CD4-positive, alpha-beta memory T cell (primary cell): Measurements from ENCODE around the gene MYCN. TPM values are rescaled to one million over a fixed set of nuclear protein-coding genes. Genes with fewer than 3 reads are reported as not detected.
"Not testable (repeated sequence)": the region's sequence is repeated elsewhere in the genome, so short reads cannot be mapped to it uniquely, and the experiment has no call there.

ENCODE experiments used
- CTCF ChIA-PET: fragments of 350-600 bp; sonication (Branson Sonifier 250); formaldehyde crosslinking; loops from one replicate; lab custom pipeline; 2021; ENCODE audit warnings: inconsistent platforms; ENCODE audit not compliant: partially characterized antibody; lab: Charles Lee
- POLR2A ChIA-PET: fragments of 350-600 bp; sonication (Branson Sonifier 250); formaldehyde crosslinking; loops from one replicate; lab custom pipeline; 2021; ENCODE audit not compliant: partially characterized antibody; lab: Charles Lee
- DNase-seq, 5 donors: peaks; one replicate each; pipeline versions ENCODE4 v3.0.0 to v3.0.0-alpha.2; 2020 to 2022; ENCODE audit warnings: mixed read lengths in 1 of 5
- H3K27ac ChIP-seq: one replicate; pipeline ENCODE4 v1.7.0; 2013; ENCODE audit warnings: low read depth, low read length
- H3K27me3 ChIP-seq: 2 replicates; pipeline ENCODE4 v1.7.0; 2013; ENCODE audit warnings: mild to moderate bottlenecking, low read length, moderate library complexity; ENCODE audit not compliant: insufficient read depth
- H3K36me3 ChIP-seq: 2 replicates; pipeline ENCODE4 v1.7.0; 2013; ENCODE audit warnings: mild to moderate bottlenecking, low read length, moderate library complexity; ENCODE audit not compliant: insufficient read depth
- H3K4me1 ChIP-seq: 2 replicates; pipeline ENCODE4 v1.7.0; 2013; ENCODE audit warnings: mild to moderate bottlenecking, low read length, moderate library complexity; ENCODE audit not compliant: insufficient read depth
- H3K4me3 ChIP-seq, 2 donors: one replicate each; pipeline ENCODE4 v1.7.0; 2013; ENCODE audit warnings: low read length in 2 of 2, mild to moderate bottlenecking in 1 of 2
- H3K9me3 ChIP-seq, 2 donors: one replicate each; pipeline ENCODE4 v1.7.0; 2013; ENCODE audit warnings: low read length in 2 of 2, control low read depth in 1 of 2; ENCODE audit not compliant: control insufficient read depth in 1 of 2
- H3K27ac Mint-ChIP-seq, 7 donors: one replicate each; pipeline ENCODE4 v1.8.0; 2020 to 2021; ENCODE audit warnings: mixed read lengths in 7 of 7, mild to moderate bottlenecking in 6 of 7, inconsistent platforms in 3 of 7, moderate library complexity in 3 of 7
- H3K27me3 Mint-ChIP-seq, 2 donors: one replicate each; pipeline ENCODE4 v1.8.0; 2020 to 2021; ENCODE audit warnings: mixed read lengths in 2 of 2
- H3K36me3 Mint-ChIP-seq, 2 donors: one replicate each; pipeline ENCODE4 v1.8.0; 2020 to 2021; ENCODE audit warnings: mixed read lengths in 2 of 2, inconsistent platforms in 1 of 2, mild to moderate bottlenecking in 1 of 2
- H3K4me1 Mint-ChIP-seq, 4 donors: one replicate each; pipeline ENCODE4 v1.8.0; 2020 to 2021; ENCODE audit warnings: mixed read lengths in 4 of 4, mild to moderate bottlenecking in 1 of 4
- H3K4me3 Mint-ChIP-seq, 8 donors: one replicate each; pipeline ENCODE4 v1.8.0; 2020 to 2021; ENCODE audit warnings: mixed read lengths in 8 of 8, mild to moderate bottlenecking in 7 of 8, moderate library complexity in 6 of 8, inconsistent platforms in 3 of 8
- H3K9me3 Mint-ChIP-seq, 8 donors: one replicate each; pipeline ENCODE4 v1.8.0; 2020 to 2021; ENCODE audit warnings: mixed read lengths in 8 of 8, mild to moderate bottlenecking in 5 of 8, inconsistent platforms in 3 of 8, moderate library complexity in 1 of 8
- intact Hi-C: fragments of 100-400 bp; cut with micrococcal nuclease; formaldehyde crosslinking; loops from one replicate; pipeline ENCODE4 v1.15.1; 2023
- polyA plus RNA-seq, 2 donors: library from polyadenylated mRNA; unstranded; fragments of 300-500 nt; fragmentation: Illumina TruSeq; gene quantifications; one replicate each; pipeline ENCODE4 v1.2.3, GENCODE V29; 2021
- total RNA-seq, 2 experiments: library from RNA; stranded (reverse); gene quantifications; one replicate each; pipeline ENCODE4 v1.2.3, GENCODE V29; 2021

MYCN gene
- total and polyA plus RNA-seq, 4 experiments from 2014 or later = 0.15 TPM; not detected in 3

DNA sequence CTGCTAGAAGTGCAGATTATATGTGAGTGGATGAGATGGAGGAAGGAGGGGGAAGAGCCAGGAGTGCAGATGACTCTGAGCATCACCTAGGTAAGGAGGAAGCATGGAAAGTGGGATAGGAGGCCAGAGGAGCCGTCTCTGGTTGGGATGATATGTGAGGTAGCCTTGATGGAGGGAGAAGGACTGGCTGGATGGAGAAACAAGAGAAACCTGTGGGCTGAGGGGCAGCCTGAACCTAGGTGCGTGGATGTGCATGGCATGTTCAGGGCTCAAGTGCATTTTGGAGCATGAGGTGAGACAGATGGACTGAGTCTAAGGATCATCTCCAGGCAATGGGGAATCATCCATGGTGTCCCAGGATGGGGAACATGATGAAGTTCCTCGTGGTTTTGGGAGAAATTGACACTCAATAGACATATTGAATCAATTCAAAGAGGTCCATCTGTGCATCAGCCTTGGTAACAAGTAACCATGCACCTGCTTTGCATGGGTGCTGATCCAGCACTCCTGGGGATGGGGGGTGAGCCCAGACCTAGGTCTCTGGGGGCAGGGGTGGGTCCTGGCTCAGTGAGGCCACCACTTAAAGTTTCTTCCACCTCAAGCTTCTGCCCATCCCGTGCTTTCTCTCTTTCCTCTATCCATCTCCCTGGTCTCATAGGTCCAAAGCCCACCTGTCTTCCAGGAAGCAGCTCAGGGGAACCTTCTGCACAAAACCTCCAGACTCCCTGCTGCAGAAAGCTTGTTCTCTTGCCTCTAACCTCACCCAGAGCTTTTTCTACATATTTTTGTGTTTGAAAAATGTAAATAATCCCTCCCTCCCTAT, 19.2 kb downstream of the MYCN start:
- Histone ChIP-seq H3K4me3 (no peak overlapping the region), H3K4me1 (peaks cover 4% of the 10 kb centered on the region), H3K36me3 (no peaks in the 10 kb centered on the region), H3K27me3 (no peaks in the 10 kb centered on the region), H3K27ac (no peak overlapping the region), H3K9me3 (no peaks in the 10 kb centered on the region)
- ChIA-PET CTCF (no interaction called here), POLR2A (no interaction called here)
- Mint-ChIP-seq H3K27ac (no peak overlapping the region), H3K9me3 (peaks cover 0 to 4% (median 0%) of the 10 kb centered on the region in 8 donors), H3K4me3 (no peak overlapping the region), H3K4me1 (peaks cover 0 to 8% (median 5%) of the 10 kb centered on the region in 4 donors), H3K27me3 (peaks cover 0 to 2% of the 10 kb centered on the region in 2 donors), H3K36me3 (no peaks in the 10 kb centered on the region)
- intact Hi-C loops = no loop called here
- DNase-seq = no peak

DNA sequence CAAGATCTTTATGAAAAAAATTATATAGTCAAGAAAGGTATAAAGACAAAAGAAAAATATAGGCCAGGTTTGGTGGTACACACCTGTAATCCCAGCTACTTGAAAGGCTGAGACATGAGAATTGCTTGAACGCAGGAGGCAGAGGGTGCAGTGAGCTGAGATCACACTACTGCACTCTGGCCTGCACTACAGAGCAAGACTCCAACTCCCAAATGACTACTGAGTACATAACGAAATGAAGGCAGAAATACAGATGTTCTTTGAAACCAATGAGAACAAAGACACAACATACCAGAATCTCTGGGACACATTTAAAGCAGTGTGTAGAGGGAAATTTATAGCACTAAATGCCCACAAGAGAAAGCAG, 19.8 kb downstream of the MYCN start:
- H3K4me3 Mint-ChIP-seq, H3K9me3 Mint-ChIP-seq, H3K27me3 ChIP-seq, CTCF ChIA-PET, H3K9me3 ChIP-seq, H3K27ac ChIP-seq, POLR2A ChIA-PET, H3K36me3 ChIP-seq, intact Hi-C loops, DNase-seq, H3K4me3 ChIP-seq, H3K4me1 ChIP-seq, H3K27ac Mint-ChIP-seq, H3K27me3 Mint-ChIP-seq, H3K36me3 Mint-ChIP-seq: not testable (repeated sequence)
- peaks cover under 1 to 10% (median 5%) of the 10 kb centered on the region in 4 donors for H3K4me1 Mint-ChIP-seq

- H3K27me3 ChIP-seq, H3K27me3 Mint-ChIP-seq, CTCF ChIA-PET, H3K9me3 Mint-ChIP-seq, H3K36me3 ChIP-seq, H3K4me3 ChIP-seq, H3K36me3 Mint-ChIP-seq, H3K4me3 Mint-ChIP-seq, H3K9me3 ChIP-seq, H3K27ac Mint-ChIP-seq, DNase-seq, POLR2A ChIA-PET, intact Hi-C loops, H3K27ac ChIP-seq: not testable (repeated sequence)
- H3K4me1 ChIP-seq = peaks cover 24% of the 10 kb centered on the region
- peaks cover 15 to 41% (median 30%) of the 10 kb centered on the region in 4 donors for H3K4me1 Mint-ChIP-seq
Observed at GRCh38 chr2:15963109-15963976, 23.0 kb downstream of the MYCN start.

DNA sequence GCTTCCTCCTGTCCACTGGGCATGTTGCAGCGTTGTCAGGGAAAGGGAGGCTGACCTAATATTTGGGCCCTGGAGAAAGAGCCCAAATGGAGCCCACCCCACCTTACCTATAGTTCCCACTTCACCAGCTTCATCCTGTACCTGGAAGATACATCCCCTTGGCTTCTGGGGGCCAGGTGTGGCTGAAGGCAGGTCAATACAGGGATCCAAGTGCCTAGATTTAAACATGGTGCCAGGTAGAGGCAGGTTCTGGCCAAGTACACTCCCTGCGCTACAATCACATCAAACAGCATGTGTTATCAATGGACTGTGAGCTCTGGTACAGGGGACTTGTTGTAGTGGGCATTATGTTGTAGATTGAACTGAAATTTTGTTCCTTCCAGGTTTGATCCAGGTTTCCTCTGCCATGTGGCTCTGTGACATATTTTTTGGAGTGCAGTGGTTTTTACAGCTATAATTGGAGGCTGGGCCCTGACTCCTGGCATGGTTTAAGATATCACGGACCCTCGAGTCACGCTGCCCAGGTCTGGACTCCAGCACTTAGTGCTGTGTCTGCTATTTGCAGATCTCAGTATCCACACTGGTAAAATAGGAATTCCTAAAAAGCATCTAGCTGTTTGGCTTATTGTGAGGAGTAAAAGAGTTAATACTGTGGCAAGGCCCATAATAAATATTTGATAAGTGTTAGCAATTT, 23.8 kb downstream of the MYCN start:
- POLR2A ChIA-PET = no interaction called here
- Mint-ChIP-seq H3K9me3 (peaks cover 0 to 4% (median 0%) of the 10 kb centered on the region in 8 donors), H3K27me3 (peaks cover 0 to 2% of the 10 kb centered on the region in 2 donors), H3K4me3 (peak overlapping the region in 2 of 8 donors; percentile 29 to 61), H3K27ac (peak overlapping the region in 1 of 7 donors; percentile 16), H3K4me1 (peaks cover 16 to 44% (median 35%) of the 10 kb centered on the region in 4 donors), H3K36me3 (no peaks in the 10 kb centered on the region)
- no peaks in the 10 kb centered on the region for H3K27me3 ChIP-seq
- no peak for DNase-seq
- H3K4me3 ChIP-seq = no peak overlapping the region
- no peaks in the 10 kb centered on the region for H3K9me3 ChIP-seq
- no peaks in the 10 kb centered on the region for H3K36me3 ChIP-seq
- CTCF ChIA-PET = no interaction called here
- peaks cover 24% of the 10 kb centered on the region for H3K4me1 ChIP-seq
- H3K27ac ChIP-seq = no peak overlapping the region
- intact Hi-C loops = no loop called here

DNA sequence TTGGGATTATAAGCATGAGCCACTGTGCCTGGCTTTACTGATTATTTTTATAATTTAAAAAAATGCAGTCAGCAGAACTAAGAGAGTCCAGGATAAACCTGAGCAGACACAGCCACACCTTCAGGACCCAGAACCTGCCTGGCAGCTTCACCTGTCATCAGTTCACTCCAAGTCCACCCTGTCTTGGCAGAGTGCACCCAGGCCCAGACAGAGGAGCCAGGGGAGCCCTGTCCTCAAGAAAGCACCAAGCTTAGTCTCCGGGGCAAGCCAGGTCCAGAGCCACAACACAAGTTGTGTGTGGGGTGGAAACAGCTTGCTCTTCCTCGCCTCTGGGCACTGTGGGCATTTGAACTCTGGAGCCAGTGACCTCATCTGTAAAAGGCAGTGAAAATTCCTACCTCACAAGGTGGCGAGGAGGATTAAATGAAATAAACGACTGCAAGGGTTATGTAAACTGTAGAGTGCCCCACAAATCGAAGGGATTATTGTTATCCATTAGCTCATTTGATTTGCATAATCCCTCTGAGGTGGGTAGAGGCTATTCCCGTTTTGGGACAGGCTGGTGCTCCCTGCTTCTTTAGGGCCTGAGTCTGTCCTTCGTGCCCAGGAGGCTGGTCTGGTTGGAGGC, 24.7 kb downstream of the MYCN start:
- Mint-ChIP-seq H3K27me3 (no peaks in the 10 kb centered on the region), H3K9me3 (peaks cover 0 to 4% (median 0%) of the 10 kb centered on the region in 8 donors), H3K4me3 (peak overlapping the region in 5 of 8 donors; percentile 44 to 78 (median 72)), H3K4me1 (peaks cover 17 to 50% (median 36%) of the 10 kb centered on the region in 4 donors), H3K27ac (peak overlapping the region in 4 of 7 donors; percentile 43 to 85 (median 80)), H3K36me3 (no peaks in the 10 kb centered on the region)
- intact Hi-C loops = no loop called here
- DNase-seq = no peak
- Histone ChIP-seq H3K27ac (no peak overlapping the region), H3K9me3 (no peaks in the 10 kb centered on the region), H3K4me3 (no peak overlapping the region), H3K36me3 (no peaks in the 10 kb centered on the region), H3K27me3 (no peaks in the 10 kb centered on the region), H3K4me1 (peaks cover 24% of the 10 kb centered on the region)
- ChIA-PET POLR2A (no interaction called here), CTCF (interaction anchor here (1.7 to 1.8 kb wide), 2 partner anchors 21 to 26 kb away, joined by 5 to 6 read pairs; no protein-coding TSS in a partner anchor)

DNA sequence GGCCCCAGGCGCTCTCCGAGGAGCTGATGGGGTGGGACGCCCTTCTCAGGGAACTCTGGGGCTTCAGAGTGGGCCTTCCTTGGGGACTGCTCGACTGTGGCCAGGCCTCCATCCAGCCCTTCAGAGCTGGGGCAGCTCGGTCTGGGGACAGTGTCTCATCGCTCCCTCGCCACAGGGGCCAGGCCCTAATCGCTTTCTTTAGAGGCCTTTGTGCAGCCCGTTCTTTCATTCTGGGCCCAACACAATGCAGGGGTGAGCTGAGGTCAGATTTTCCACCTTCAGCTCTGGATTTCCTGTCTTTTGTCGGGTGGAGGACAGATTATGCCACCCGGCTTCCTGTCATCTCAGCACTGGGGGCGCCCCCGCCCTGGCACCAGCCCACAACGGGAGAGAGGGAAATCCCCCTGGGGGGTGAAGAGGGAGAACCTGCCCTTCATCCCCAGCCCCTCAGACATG, 25.2 kb downstream of the MYCN start:
- Histone ChIP-seq H3K27ac (no peak overlapping the region), H3K4me3 (no peak overlapping the region), H3K27me3 (no peaks in the 10 kb centered on the region), H3K9me3 (no peaks in the 10 kb centered on the region), H3K36me3 (no peaks in the 10 kb centered on the region), H3K4me1 (peaks cover 24% of the 10 kb centered on the region)
- intact Hi-C loops = no loop called here
- H3K36me3 Mint-ChIP-seq = no peaks in the 10 kb centered on the region
- H3K4me3 Mint-ChIP-seq = peak overlapping the region in 7 of 8 donors; percentile 44 to 78 (median 72)
- DNase-seq = peak in 4 of 5 donors; percentile 11 to 26 (median 18)
- H3K27ac Mint-ChIP-seq = peak overlapping the region; percentile 72 to 88 (median 80)
- POLR2A ChIA-PET = no interaction called here
- CTCF ChIA-PET = interaction anchor here (1.7 to 1.8 kb wide), 2 partner anchors 22 to 26 kb away, joined by 5 to 6 read pairs; no protein-coding TSS in a partner anchor
- no peaks in the 10 kb centered on the region for H3K27me3 Mint-ChIP-seq
- H3K4me1 Mint-ChIP-seq = peaks cover 17 to 50% (median 38%) of the 10 kb centered on the region in 4 donors
- H3K9me3 Mint-ChIP-seq = peaks cover 0 to 4% (median 0%) of the 10 kb centered on the region in 8 donors
